GM12891 (cell line): ENCODE data around the gene PGC.

Experiments
- PAX5 ChIP-seq: IDR thresholded peaks from 2 replicates; pipeline ENCODE4 v1.6.1; 2011; ENCODE audit warnings: low read length, moderate library complexity, mild to moderate bottlenecking; ENCODE audit not compliant: insufficient read depth, severe bottlenecking
- POLR2A ChIP-seq: IDR thresholded peaks from 2 replicates; pipeline ENCODE4 v1.6.1; 2011; ENCODE audit warnings: low read depth, low read length, control low read depth
- POLR2AphosphoS5 ChIP-seq: IDR thresholded peaks from 2 replicates; pipeline ENCODE4 v1.6.1; 2011; ENCODE audit warnings: low read depth, low read length, control low read depth
- POU2F2 ChIP-seq: IDR thresholded peaks from 2 replicates; pipeline ENCODE4 v1.6.1; 2011; ENCODE audit warnings: low read depth, mild to moderate bottlenecking, control low read depth, low read length, moderate library complexity
- SPI1 ChIP-seq: IDR thresholded peaks from 2 replicates; pipeline ENCODE4 v1.6.1; 2011; ENCODE audit warnings: low read depth, low read length, control low read depth
- TAF1 ChIP-seq: IDR thresholded peaks from 2 replicates; pipeline ENCODE4 v1.6.1; 2011; ENCODE audit warnings: low read depth, low read length, control low read depth

GRCh38 chr6:41746107-41746506, 1.1 kb downstream of the PGC start:
- TF ChIP-seq POLR2AphosphoS5 (no peak), POLR2A (no peak), TAF1 (no peak), PAX5 (no peak), SPI1 (no peak), POU2F2 (no peak)
